Measurements from ENCODE around the gene HPS1.

- no peak for TF ChIP-seq POLR2A (IDR thresholded peaks at IDR 0.05)
- no peak for TF ChIP-seq CTCF (IDR thresholded peaks at IDR 0.05)
These were observed 78.1 kb downstream of the HPS1 start for GRCh38 chr10:98368644-98369043.

Measured in esophagus squamous epithelium (tissue), 4 donors.